ENCODE data around the gene TMEM147. TPM values are rescaled to one million over a fixed set of nuclear protein-coding genes. Genes with fewer than 3 reads are reported as not detected.

The TMEM147 gene
- total RNA-seq, 1 experiment from 2014 or later: 126 TPM

- no peaks in the 10 kb centered on the region for H3K79me2 ChIP-seq (ENCODE audit: low read length)
- H3K9ac ChIP-seq (ENCODE audit: low read length): no peak overlapping the region
- peaks cover 4% of the 10 kb centered on the region; the same call in 1 of the 2 replicates for H3K4me1 ChIP-seq (ENCODE audit: low read length)
- H3K9me3 ChIP-seq (ENCODE audit: low read length): no peaks in the 10 kb centered on the region
- no peak overlapping the region for H3K4me3 ChIP-seq (ENCODE audit: low read length)
- H3K4me2 ChIP-seq (ENCODE audit: low read depth, low read length, poor library complexity, severe bottlenecking): no peak overlapping the region
- DNase-seq: no peak
- H4K20me1 ChIP-seq (ENCODE audit: insufficient read depth, low read depth, low read length): peaks cover 10% of the 10 kb centered on the region
- H3K27ac ChIP-seq (ENCODE audit: low read length): no peak overlapping the region
- H3K36me3 ChIP-seq (ENCODE audit: insufficient read depth, low read length): no peaks in the 10 kb centered on the region
- no peak overlapping the region for H2AFZ ChIP-seq (ENCODE audit: low read length)
- no peaks in the 10 kb centered on the region for H3K9me2 ChIP-seq (replicated peaks; ENCODE audit: insufficient read depth, low read length)
- H3K27me3 ChIP-seq (ENCODE audit: low read length): no peaks in the 10 kb centered on the region
Measured at GRCh38 chr19:35534803-35535480, 10.5 kb upstream of the TMEM147 start.

GRCh38 chr19:35539314-35539713 is 6.1 kb upstream of the TMEM147 start:
- Histone ChIP-seq H3K4me3 (ENCODE audit: low read length) (no peak overlapping the region), H3K27me3 (ENCODE audit: low read length) (no peaks in the 10 kb centered on the region), H3K27ac (ENCODE audit: low read length) (no peak overlapping the region), H3K79me2 (ENCODE audit: low read length) (peaks cover 6% of the 10 kb centered on the region), H3K4me2 (ENCODE audit: low read depth, low read length, poor library complexity, severe bottlenecking) (no peak overlapping the region), H3K9me3 (ENCODE audit: low read length) (no peaks in the 10 kb centered on the region), H3K4me1 (ENCODE audit: low read length) (peaks cover 8% of the 10 kb centered on the region), H3K9ac (ENCODE audit: low read length) (no peak overlapping the region), H3K36me3 (ENCODE audit: insufficient read depth, low read length) (no peaks in the 10 kb centered on the region), H3K9me2 (replicated peaks; ENCODE audit: insufficient read depth, low read length) (no peaks in the 10 kb centered on the region), H4K20me1 (ENCODE audit: insufficient read depth, low read depth, low read length) (peaks cover 17% of the 10 kb centered on the region), H2AFZ (ENCODE audit: low read length) (no peak overlapping the region)
- no peak for DNase-seq

GRCh38 chr19:35539850-35540249 is 5.6 kb upstream of the TMEM147 start:
- no peak overlapping the region for H3K27ac ChIP-seq (ENCODE audit: low read length)
- H3K27me3 ChIP-seq (ENCODE audit: low read length): no peaks in the 10 kb centered on the region
- H3K9ac ChIP-seq (ENCODE audit: low read length): no peak overlapping the region
- DNase-seq: no peak
- H3K4me2 ChIP-seq (ENCODE audit: low read depth, low read length, poor library complexity, severe bottlenecking): no peak overlapping the region
- no peak overlapping the region for H3K4me3 ChIP-seq (ENCODE audit: low read length)
- H3K9me2 ChIP-seq (replicated peaks; ENCODE audit: insufficient read depth, low read length): no peaks in the 10 kb centered on the region
- no peaks in the 10 kb centered on the region for H3K9me3 ChIP-seq (ENCODE audit: low read length)
- H3K4me1 ChIP-seq (ENCODE audit: low read length): peaks cover 13% of the 10 kb centered on the region
- no peaks in the 10 kb centered on the region for H3K36me3 ChIP-seq (ENCODE audit: insufficient read depth, low read length)
- H2AFZ ChIP-seq (ENCODE audit: low read length): no peak overlapping the region
- H3K79me2 ChIP-seq (ENCODE audit: low read length): peaks cover 11% of the 10 kb centered on the region
- H4K20me1 ChIP-seq (ENCODE audit: insufficient read depth, low read depth, low read length): peaks cover 19% of the 10 kb centered on the region

- Histone ChIP-seq H3K9me3 (ENCODE audit: low read length) (no peaks in the 10 kb centered on the region), H3K4me2 (ENCODE audit: low read depth, low read length, poor library complexity, severe bottlenecking) (no peak overlapping the region), H3K36me3 (ENCODE audit: insufficient read depth, low read length) (no peaks in the 10 kb centered on the region), H3K9me2 (replicated peaks; ENCODE audit: insufficient read depth, low read length) (no peaks in the 10 kb centered on the region), H3K4me1 (ENCODE audit: low read length) (peaks cover 13% of the 10 kb centered on the region), H3K27me3 (ENCODE audit: low read length) (no peaks in the 10 kb centered on the region), H3K79me2 (ENCODE audit: low read length) (peaks cover 15% of the 10 kb centered on the region), H4K20me1 (ENCODE audit: insufficient read depth, low read depth, low read length) (peaks cover 17% of the 10 kb centered on the region), H3K9ac (ENCODE audit: low read length) (no peak overlapping the region), H3K4me3 (ENCODE audit: low read length) (no peak overlapping the region), H2AFZ (ENCODE audit: low read length) (no peak overlapping the region), H3K27ac (ENCODE audit: low read length) (no peak overlapping the region)
- DNase-seq: no peak
Measured at GRCh38 chr19:35540356-35540927, 5.0 kb upstream of the TMEM147 start.

GRCh38 chr19:35542209-35542608 is 3.2 kb upstream of the TMEM147 start:
- H4K20me1 ChIP-seq (ENCODE audit: insufficient read depth, low read depth, low read length): peaks cover 17% of the 10 kb centered on the region
- no peak overlapping the region for H3K9ac ChIP-seq (ENCODE audit: low read length)
- H3K4me1 ChIP-seq (ENCODE audit: low read length): peaks cover 20% of the 10 kb centered on the region
- H3K27ac ChIP-seq (ENCODE audit: low read length): no peak overlapping the region
- DNase-seq: no peak
- peaks cover 32% of the 10 kb centered on the region for H3K79me2 ChIP-seq (ENCODE audit: low read length)
- no peaks in the 10 kb centered on the region for H3K36me3 ChIP-seq (ENCODE audit: insufficient read depth, low read length)
- H2AFZ ChIP-seq (ENCODE audit: low read length): no peak overlapping the region
- H3K4me2 ChIP-seq (ENCODE audit: low read depth, low read length, poor library complexity, severe bottlenecking): no peak overlapping the region
- no peaks in the 10 kb centered on the region for H3K9me2 ChIP-seq (replicated peaks; ENCODE audit: insufficient read depth, low read length)
- no peak overlapping the region for H3K4me3 ChIP-seq (ENCODE audit: low read length)
- H3K9me3 ChIP-seq (ENCODE audit: low read length): no peaks in the 10 kb centered on the region
- H3K27me3 ChIP-seq (ENCODE audit: low read length): no peaks in the 10 kb centered on the region

GRCh38 chr19:35543280-35544109 is 1.9 kb upstream of the TMEM147 start:
- Histone ChIP-seq H3K27me3 (ENCODE audit: low read length) (no peaks in the 10 kb centered on the region), H3K4me2 (ENCODE audit: low read depth, low read length, poor library complexity, severe bottlenecking) (peak overlapping the region; percentile 99), H3K36me3 (ENCODE audit: insufficient read depth, low read length) (no peaks in the 10 kb centered on the region), H4K20me1 (ENCODE audit: insufficient read depth, low read depth, low read length) (peaks cover 17% of the 10 kb centered on the region), H3K4me1 (ENCODE audit: low read length) (peaks cover 20% of the 10 kb centered on the region), H3K4me3 (ENCODE audit: low read length) (peak overlapping the region; percentile 98; the same call in 1 of the 2 replicates), H3K9me2 (replicated peaks; ENCODE audit: insufficient read depth, low read length) (no peaks in the 10 kb centered on the region), H3K27ac (ENCODE audit: low read length) (no peak overlapping the region), H3K9ac (ENCODE audit: low read length) (peak overlapping the region; percentile 89; the same call in 1 of the 2 replicates), H3K79me2 (ENCODE audit: low read length) (peaks cover 35% of the 10 kb centered on the region), H3K9me3 (ENCODE audit: low read length) (no peaks in the 10 kb centered on the region), H2AFZ (ENCODE audit: low read length) (no peak overlapping the region)
- DNase-seq: no peak

- no peak for DNase-seq
- peak overlapping the region; percentile 99 for H3K4me2 ChIP-seq (ENCODE audit: low read depth, low read length, poor library complexity, severe bottlenecking)
- peak overlapping the region; percentile 98 for H3K4me3 ChIP-seq (ENCODE audit: low read length)
- no peak overlapping the region for H2AFZ ChIP-seq (ENCODE audit: low read length)
- H3K36me3 ChIP-seq (ENCODE audit: insufficient read depth, low read length): no peaks in the 10 kb centered on the region
- H3K79me2 ChIP-seq (ENCODE audit: low read length): peaks cover 35% of the 10 kb centered on the region
- H3K4me1 ChIP-seq (ENCODE audit: low read length): peaks cover 19% of the 10 kb centered on the region
- no peaks in the 10 kb centered on the region for H3K9me2 ChIP-seq (replicated peaks; ENCODE audit: insufficient read depth, low read length)
- peak overlapping the region; percentile 89 for H3K9ac ChIP-seq (ENCODE audit: low read length)
- H3K27me3 ChIP-seq (ENCODE audit: low read length): no peaks in the 10 kb centered on the region
- H3K9me3 ChIP-seq (ENCODE audit: low read length): no peaks in the 10 kb centered on the region
- peaks cover 15% of the 10 kb centered on the region for H4K20me1 ChIP-seq (ENCODE audit: insufficient read depth, low read depth, low read length)
- H3K27ac ChIP-seq (ENCODE audit: low read length): no peak overlapping the region
Measured at GRCh38 chr19:35544110-35544802, 1.2 kb upstream of the TMEM147 start.
